GM19238 (cell line): ENCODE data around the gene MED1.
A peak's percentile ranks its signal among the peaks of the same experiment; 100 is the strongest.
"Not testable (repeated sequence)": the region's sequence is repeated elsewhere in the genome, so short reads cannot be mapped to it uniquely, and the experiment has no call there.

Experiments
- DNase-seq: peaks from one replicate; pipeline ENCODE4 v3.0.0; 2011; ENCODE audit warnings: low spot score; ENCODE audit not compliant: insufficient read length

The MED1 gene

GRCh38 chr17:39450847-39451581, at the start of gene MED1:
TSS of gene MED1 (minus strand) at chr17:39451263. CDS start at chr17:39451062, 201 bp downstream.
- DNase-seq: peak; percentile 91

DNA sequence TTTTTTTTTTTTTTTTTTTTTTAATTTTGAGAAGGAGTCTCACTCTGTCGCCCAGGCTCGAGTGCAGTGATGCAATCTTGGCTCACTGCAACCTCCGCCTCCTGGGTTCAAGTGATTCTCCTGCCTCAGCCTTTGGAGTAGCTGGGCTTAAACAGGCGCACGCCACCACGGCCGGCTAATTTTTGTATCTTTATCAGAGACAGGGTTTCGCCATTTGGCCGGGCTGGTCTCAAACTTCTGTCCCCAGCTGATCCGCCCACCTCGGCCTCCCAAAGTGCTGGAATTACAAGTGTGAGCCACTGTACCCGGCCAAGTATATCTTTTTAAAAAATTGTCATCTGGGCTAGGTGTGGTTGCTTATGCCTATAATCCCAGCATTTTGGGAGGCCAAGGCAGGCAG, 45.9 kb upstream of the MED1 start:
- DNase-seq: not testable (repeated sequence)

DNA sequence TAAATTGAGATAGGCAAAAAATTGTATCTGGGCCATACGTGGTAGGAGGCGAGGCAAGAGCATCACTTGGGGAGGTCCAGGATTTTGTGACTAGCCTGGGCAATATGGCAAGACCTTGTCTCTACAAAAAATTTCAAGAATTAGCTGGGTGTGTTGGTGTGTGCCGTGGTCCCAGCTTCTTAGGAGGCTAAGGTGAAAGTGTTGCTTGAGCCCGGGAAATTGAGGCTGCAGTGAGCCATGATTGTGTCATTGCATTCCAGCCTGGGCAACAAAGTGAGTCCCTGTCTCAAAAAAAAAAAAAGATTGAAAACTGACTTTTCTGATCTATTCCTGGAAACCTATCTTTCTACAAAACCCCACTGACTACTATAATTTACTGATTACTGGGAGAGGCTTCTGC, 36.9 kb upstream of the MED1 start:
- no peak for DNase-seq

DNA sequence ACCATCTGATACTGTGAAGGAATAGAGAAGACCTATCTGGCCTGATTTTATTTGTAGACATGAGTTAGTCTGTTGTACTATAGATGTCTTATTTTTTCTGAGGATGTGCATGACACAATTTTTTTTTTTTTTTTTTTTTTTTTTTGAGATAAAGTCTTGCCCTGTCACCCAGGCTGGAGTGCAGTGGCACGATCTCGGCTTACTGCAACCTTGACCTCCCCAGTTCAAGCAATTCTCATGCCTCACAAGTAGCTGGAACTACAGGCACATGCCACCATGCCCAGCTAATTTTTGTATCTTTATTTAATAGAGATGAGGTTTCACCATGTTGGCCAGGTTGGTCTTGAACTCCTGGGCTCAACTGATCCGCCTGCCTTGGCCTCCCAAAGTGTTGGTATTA, 36.4 kb upstream of the MED1 start:
- not testable (repeated sequence) for DNase-seq

DNA sequence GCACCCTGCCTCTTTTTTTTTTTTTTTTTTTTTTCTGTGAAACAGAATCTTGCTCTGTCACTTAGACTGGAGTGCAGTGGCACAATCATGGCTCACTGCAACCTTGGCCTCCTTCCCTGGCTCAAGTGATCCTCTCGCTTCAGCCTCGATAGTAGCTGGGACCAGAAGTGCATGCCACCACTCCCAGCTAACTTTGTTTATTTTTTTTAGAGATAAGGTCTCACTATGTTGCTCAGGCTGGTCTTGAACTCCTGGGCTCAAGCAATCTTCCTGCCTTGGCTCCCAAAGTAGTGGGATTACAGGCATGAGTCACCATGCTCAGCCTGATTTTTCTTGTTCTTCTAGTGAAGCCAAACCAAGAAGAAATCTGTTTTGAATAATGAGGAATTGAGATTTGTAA, 35.2 kb upstream of the MED1 start:
- DNase-seq: no peak

DNA sequence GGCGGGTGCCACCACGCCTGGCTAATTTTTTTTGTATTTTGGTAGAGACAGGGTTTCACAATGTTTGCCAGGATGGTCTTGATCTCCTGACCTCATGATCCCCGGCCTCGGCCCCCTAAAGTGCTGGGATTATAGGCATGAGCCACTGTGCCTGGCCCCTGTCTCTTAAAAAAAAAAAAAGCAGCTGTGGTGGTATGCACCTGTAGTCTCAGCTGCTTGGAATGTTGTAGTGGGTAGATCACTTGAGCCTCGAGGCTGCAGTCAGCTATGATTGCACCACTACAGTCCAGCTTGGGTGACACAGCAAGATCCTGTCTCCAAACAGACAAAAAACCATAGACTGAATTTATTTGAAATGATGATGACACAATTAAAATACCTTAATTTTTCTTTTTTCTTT, 34.5 kb upstream of the MED1 start:
- DNase-seq: no peak

DNA sequence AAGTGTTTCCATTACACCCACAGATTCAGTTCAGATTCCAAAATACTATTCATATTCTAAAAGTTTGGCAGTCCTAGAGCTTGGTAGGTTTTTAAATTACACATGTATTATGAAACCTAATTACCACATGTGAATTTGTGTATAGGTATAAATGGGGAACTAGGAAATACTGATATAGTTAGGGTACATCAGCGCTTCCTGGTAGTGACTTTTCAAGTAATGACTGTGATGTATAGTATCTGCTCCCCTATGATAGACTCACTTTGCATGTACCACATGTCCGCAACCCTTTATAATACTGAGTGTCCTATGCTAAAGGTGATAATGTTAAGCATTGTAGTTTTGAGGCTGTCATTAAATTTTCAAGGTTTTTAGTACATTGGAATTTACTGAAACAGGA, 33.1 kb upstream of the MED1 start:
- DNase-seq: no peak

- no peak for DNase-seq
Observed at GRCh38 chr17:39483506-39483905, 32.4 kb upstream of the MED1 start.

- DNase-seq: not testable (repeated sequence)
Observed at GRCh38 chr17:39479631-39480030, 28.6 kb upstream of the MED1 start.

GRCh38 chr17:39473310-39473709, 22.2 kb upstream of the MED1 start:
- no peak for DNase-seq

- not testable (repeated sequence) for DNase-seq
Observed at GRCh38 chr17:39468610-39469009, 17.5 kb upstream of the MED1 start.

DNA sequence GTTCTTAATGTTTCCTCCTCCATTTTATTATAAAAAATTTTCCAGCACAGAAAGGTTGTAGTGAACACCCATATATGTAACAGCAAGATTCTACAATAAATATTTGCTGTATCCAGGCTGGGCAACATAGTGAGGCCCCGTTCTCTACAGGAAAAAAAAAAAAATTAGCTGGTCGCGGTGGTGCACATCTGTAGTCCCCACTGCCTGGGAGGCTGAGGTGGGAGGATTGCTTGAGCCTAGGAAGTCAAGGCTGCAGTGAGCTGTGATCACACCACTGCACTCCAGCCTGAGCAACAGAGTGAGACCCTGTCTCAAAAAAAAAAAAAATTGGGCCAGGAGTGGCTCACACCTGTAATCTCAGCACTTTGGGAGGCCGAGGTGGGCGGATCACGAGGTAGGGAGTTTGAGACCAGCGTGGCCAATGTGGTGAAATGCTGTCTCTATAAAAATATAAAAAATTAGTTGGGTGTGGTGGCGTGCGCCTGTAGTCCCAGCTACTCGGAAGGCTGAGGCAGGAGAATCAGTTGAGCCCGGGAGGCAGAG, 13.6 kb upstream of the MED1 start:
- not testable (repeated sequence) for DNase-seq

DNA sequence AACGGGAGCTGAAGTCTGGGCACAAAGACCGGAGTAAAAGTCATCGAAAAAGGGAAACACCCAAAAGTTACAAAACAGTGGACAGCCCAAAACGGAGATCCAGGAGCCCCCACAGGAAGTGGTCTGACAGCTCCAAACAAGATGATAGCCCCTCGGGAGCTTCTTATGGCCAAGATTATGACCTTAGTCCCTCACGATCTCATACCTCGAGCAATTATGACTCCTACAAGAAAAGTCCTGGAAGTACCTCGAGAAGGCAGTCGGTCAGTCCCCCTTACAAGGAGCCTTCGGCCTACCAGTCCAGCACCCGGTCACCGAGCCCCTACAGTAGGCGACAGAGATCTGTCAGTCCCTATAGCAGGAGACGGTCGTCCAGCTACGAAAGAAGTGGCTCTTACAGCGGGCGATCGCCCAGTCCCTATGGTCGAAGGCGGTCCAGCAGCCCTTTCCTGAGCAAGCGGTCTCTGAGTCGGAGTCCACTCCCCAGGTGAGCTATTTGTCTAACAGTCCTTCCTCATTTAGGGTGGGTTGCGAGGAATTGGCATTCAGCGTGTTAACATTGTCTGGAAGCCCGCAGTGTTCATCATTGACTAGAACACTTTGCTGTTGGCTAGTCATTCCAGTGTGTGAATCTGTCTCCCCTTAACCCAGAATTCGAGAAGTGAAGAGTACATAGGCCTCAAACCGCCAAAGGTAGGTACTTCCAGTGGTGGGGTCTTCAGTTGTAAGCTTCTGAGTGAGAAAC, 11.7 kb upstream of the MED1 start:
- DNase-seq: no peak

GRCh38 chr17:39461926-39462569, 11.0 kb upstream of the MED1 start:
- no peak for DNase-seq

- peak; percentile 86 for DNase-seq
Observed at GRCh38 chr17:39461113-39461925, 10.3 kb upstream of the MED1 start, which contains the start of gene CDK12. TSS of gene CDK12 (plus strand) at chr17:39461486. CDS start at chr17:39462072, 586 bp downstream.

DNA sequence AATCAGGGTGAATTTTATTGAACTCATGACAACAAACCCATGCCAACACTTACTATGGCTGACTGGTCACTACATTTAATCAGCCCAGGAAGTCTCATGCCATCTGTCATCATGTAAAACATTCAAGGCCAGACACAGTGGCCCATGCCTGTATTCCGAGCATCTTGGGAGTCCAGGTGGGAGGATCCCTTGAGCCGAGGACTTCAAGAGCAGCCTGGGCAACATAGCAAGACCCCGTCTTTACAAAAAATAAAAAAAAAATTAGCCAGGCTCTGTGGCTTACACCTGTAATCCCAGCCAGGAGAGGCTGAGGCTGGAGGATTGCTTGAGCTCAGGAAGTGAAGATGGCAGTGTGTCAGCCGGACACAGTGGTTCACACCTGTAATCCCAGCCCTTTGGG, 4.9 kb upstream of the MED1 start:
- DNase-seq: no peak

DNA sequence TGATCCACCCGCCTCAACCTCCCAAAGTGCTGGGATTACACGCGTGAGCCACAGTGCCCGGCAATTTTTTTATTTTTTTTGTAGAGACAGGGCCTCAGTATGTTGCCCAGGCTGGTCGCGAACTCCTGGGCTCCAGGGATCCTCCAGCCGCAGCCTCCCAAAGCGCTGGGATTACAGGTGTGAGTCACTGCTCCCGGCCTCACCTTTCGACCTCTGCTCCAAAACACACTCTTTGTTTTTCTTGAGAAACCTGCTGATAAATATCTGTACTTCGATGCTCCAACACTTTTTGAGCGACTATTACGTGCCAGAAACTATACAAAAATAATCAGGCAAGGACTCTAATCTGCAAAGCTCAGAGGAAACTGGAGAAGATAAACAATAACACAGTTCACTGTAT, 1.0 kb downstream of the MED1 start:
- DNase-seq: no peak

GRCh38 chr17:39447561-39447960, 3.5 kb downstream of the MED1 start:
- no peak for DNase-seq

- no peak for DNase-seq
Observed at GRCh38 chr17:39443326-39443725, 7.7 kb downstream of the MED1 start.

DNA sequence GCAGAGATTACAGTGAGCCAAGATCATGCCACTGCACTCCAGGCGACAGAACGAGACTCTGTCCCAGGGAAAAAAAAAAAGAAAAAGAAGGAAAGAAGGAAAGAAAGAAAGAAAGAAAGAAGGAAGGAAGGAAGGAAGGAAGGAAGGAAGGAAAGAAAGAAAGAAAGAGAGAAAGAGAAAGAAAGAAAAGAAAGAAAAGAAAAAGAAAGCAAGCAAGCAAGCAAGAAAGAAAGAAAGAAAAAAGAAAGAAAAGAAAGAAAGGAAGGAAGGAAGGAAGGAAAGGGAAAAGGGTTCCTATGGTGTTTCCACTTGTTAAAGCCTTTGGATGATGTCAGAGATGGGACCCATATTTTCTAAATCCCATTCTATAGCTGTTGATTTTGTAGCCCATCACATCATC, 11.2 kb downstream of the MED1 start:
- not testable (repeated sequence) for DNase-seq

DNA sequence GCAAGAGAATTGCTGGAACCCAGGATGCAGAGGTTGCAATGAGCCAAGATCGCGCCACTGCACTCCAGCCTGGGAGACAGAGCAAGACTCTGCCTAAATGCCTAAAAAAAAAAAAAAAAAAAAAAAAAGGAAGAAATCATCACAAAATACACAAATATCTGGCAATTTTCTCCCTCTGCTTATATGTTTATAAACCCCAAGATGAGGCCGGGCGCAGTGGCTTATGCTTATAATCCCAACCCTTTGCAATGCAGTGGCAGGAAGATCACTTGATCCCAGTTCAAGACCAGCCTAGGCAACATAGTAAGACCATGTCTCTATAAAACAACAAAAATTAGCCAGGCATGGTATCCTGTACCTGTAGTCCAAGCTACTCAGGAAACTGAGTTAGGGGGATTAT, 21.5 kb downstream of the MED1 start:
- no peak for DNase-seq
